Measurements from ENCODE around the gene P2RX7.
A peak's percentile ranks its signal among the peaks of the same experiment; 100 is the strongest.

P2RX7 gene

GRCh38 chr12:121110211-121110940, 22.3 kb upstream of the P2RX7 start:
- DNase-seq = peak in 47 of 56 donors; percentile 8 to 86 (median 42)

GRCh38 chr12:121111684-121112083, 21.0 kb upstream of the P2RX7 start:
- DNase-seq = no peak

- no peak for DNase-seq
Measured at GRCh38 chr12:121112496-121112895, 20.2 kb upstream of the P2RX7 start.

GRCh38 chr12:121113057-121113456, 19.6 kb upstream of the P2RX7 start:
- no peak for DNase-seq

GRCh38 chr12:121114019-121114639, 18.5 kb upstream of the P2RX7 start:
- DNase-seq = no peak

GRCh38 chr12:121114806-121115205, 17.9 kb upstream of the P2RX7 start:
- DNase-seq = no peak

- no peak for DNase-seq
Measured at GRCh38 chr12:121115530-121115929, 17.1 kb upstream of the P2RX7 start.

GRCh38 chr12:121116318-121117225, 16.1 kb upstream of the P2RX7 start:
- no peak for DNase-seq

- no peak for DNase-seq
Measured at GRCh38 chr12:121117226-121117777, 15.4 kb upstream of the P2RX7 start.

- no peak for DNase-seq
Measured at GRCh38 chr12:121120323-121120722, 12.4 kb upstream of the P2RX7 start.

- no peak for DNase-seq
Measured at GRCh38 chr12:121120989-121121755, 11.5 kb upstream of the P2RX7 start.

- no peak for DNase-seq
Measured at GRCh38 chr12:121121805-121122204, 10.9 kb upstream of the P2RX7 start.

GRCh38 chr12:121123488-121123887, 9.2 kb upstream of the P2RX7 start:
- no peak for DNase-seq

GRCh38 chr12:121124402-121125109, 8.1 kb upstream of the P2RX7 start:
- no peak for DNase-seq

GRCh38 chr12:121127501-121127900, 5.2 kb upstream of the P2RX7 start:
- DNase-seq = no peak

GRCh38 chr12:121128908-121129810, 3.5 kb upstream of the P2RX7 start:
- DNase-seq = peak; percentile 38 to 98 (median 92)

GRCh38 chr12:121129811-121130147, 2.9 kb upstream of the P2RX7 start:
- DNase-seq = no peak

- no peak for DNase-seq
Measured at GRCh38 chr12:121130866-121131373, 1.8 kb upstream of the P2RX7 start.

- DNase-seq = peak in 9 of 56 donors; percentile 11 to 58 (median 40)
Measured at GRCh38 chr12:121131941-121132341, 735 bp upstream of the P2RX7 start.
